Measurements from ENCODE around the gene COL11A2.

Gene COL11A2

DNA sequence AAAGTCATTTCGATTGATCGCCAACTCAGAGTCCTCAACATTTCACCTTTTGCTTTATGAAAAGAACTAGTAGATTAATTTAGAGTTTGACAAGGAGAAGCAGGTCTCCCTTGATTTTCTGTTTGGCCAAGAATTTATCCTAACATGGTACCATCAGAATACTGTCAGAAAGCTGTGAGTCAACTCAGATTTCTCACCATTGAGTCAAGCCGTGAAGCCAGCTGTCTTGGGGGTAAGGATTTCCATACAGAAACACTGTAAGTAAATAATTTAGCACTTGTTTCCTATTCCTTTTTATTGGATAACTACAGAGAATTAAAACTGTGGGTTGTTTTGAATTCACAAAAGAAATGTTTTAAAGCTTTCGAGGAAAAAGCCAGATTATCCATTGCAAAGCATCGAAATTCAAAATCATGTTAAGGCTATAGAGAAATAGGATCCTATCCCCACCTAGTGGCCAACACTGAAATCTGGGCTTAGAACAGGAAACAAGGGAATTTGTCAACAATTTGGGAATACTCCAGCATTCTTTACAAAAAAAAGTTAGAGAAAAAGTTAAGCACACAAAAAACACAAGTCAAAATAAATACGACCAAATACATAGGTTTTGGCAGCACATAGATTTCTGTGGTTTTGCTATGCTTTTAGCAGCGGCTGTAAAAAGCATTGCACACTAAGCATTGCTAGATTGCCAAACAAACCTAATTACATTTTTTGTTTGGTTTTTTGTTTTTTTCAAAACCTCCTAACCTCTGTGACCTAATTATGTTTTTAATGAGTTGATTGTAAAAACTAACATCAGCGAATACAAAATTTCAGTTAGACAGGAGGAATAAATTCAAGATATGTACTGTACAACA, 44.2 kb downstream of the COL11A2 start (continued):
- no peak for TF ChIP-seq TOX (CRISPR knock-in tag; IDR thresholded peaks at IDR 0.05; ENCODE audit: borderline replicate concordance)
- TF ChIP-seq, protein P1, sequence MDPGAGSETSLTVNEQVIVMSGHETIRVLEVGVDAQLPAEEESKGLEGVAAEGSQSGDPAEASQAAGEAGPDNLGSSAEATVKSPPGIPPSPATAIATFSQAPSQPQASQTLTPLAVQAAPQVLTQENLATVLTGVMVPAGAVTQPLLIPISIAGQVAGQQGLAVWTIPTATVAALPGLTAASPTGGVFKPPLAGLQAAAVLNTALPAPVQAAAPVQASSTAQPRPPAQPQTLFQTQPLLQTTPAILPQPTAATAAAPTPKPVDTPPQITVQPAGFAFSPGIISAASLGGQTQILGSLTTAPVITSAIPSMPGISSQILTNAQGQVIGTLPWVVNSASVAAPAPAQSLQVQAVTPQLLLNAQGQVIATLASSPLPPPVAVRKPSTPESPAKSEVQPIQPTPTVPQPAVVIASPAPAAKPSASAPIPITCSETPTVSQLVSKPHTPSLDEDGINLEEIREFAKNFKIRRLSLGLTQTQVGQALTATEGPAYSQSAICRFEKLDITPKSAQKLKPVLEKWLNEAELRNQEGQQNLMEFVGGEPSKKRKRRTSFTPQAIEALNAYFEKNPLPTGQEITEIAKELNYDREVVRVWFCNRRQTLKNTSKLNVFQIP (CRISPR knock-in tag; IDR thresholded peaks at IDR 0.05; ENCODE audit: borderline replicate concordance, low read depth): no peak

DNA sequence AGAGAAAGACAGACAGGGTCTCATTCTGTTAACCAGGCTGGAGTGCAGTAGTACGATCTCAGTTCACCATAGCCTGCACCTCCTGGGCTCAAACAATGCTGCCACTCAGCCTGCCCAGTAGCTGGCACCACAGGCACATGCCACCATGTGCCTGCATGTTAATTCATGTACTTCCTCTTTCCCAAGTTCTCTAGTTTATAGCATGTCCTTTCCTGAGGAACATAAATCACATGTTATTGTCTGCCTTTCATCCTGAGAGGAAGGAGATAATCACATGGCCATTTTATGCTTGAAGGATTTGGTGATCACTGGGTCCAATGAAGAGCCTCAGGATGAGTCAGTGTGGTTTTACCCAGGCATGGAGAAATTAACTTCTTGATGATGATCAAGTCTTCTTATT, 47.9 kb downstream of the COL11A2 start:
- ATAC-seq: no peak
- TF ChIP-seq ZNF70 (CRISPR knock-in tag; IDR thresholded peaks at IDR 0.05) (no peak), ZNF565 (CRISPR knock-in tag; conservative IDR thresholded peaks at IDR 0.05; ENCODE audit: low read depth) (no peak), ISL1 (CRISPR knock-in tag; IDR thresholded peaks at IDR 0.05) (no peak)
- TF ChIP-seq, protein P2, sequence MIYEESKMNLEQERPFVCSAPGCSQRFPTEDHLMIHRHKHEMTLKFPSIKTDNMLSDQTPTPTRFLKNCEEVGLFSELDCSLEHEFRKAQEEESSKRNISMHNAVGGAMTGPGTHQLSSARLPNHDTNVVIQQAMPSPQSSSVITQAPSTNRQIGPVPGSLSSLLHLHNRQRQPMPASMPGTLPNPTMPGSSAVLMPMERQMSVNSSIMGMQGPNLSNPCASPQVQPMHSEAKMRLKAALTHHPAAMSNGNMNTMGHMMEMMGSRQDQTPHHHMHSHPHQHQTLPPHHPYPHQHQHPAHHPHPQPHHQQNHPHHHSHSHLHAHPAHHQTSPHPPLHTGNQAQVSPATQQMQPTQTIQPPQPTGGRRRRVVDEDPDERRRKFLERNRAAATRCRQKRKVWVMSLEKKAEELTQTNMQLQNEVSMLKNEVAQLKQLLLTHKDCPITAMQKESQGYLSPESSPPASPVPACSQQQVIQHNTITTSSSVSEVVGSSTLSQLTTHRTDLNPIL (CRISPR knock-in tag; IDR thresholded peaks at IDR 0.05; ENCODE audit: low read depth): no peak
- TF ChIP-seq, protein P1 (CRISPR knock-in tag; IDR thresholded peaks at IDR 0.05; ENCODE audit: borderline replicate concordance, low read depth): no peak
- TF ChIP-seq, protein P3, sequence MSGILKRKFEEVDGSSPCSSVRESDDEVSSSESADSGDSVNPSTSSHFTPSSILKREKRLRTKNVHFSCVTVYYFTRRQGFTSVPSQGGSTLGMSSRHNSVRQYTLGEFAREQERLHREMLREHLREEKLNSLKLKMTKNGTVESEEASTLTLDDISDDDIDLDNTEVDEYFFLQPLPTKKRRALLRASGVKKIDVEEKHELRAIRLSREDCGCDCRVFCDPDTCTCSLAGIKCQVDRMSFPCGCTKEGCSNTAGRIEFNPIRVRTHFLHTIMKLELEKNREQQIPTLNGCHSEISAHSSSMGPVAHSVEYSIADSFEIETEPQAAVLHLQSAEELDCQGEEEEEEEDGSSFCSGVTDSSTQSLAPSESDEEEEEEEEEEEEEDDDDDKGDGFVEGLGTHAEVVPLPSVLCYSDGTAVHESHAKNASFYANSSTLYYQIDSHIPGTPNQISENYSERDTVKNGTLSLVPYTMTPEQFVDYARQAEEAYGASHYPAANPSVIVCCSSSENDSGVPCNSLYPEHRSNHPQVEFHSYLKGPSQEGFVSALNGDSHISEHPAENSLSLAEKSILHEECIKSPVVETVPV (CRISPR knock-in tag; IDR thresholded peaks at IDR 0.05): no peak

DNA sequence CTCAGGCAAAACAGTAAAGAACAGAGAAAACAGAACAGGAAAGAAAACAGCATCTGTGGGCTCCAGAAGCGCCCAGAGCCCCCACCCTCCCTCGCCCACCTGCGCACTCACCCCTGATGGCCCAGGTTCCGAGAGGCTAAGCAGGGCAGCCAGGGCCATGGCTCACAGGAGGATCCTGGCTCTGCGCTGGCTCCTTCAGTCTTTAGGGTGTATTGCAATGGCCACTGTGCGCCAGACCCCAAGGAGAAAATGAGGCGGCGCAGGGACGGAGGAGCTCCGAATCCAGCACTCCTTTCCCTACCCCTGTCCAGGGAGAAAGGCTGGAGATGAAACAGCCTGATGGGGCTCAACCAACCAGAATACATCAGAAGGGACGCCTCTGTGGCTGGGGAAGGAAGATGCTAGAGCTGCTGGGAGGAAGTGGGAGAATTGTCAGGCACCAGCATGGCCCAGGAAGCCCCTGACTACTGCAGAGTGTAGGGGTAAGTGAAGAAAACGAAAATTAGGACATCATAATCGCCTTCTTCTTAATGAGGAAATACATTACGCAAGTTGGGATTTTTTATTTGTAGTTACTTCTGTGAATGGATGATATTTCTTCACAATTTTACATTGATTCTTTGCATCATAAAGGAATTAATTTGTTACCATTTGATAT, 49.0 kb downstream of the COL11A2 start:
- TF ChIP-seq, protein P3 (CRISPR knock-in tag; IDR thresholded peaks at IDR 0.05): no peak
- no peak for TF ChIP-seq PPARA (CRISPR knock-in tag; IDR thresholded peaks at IDR 0.05; ENCODE audit: borderline replicate concordance)
- no peak for TF ChIP-seq RARB (CRISPR knock-in tag; IDR thresholded peaks at IDR 0.05)
- TF ChIP-seq ZFP30 (CRISPR knock-in tag; IDR thresholded peaks at IDR 0.05): no peak
- no peak for TF ChIP-seq OSR1 (CRISPR knock-in tag; IDR thresholded peaks at IDR 0.05)
- no peak for TF ChIP-seq ZNF70 (CRISPR knock-in tag; IDR thresholded peaks at IDR 0.05)
- no peak for TF ChIP-seq ARNTL (CRISPR knock-in tag; IDR thresholded peaks at IDR 0.05; ENCODE audit: borderline replicate concordance, low read depth)
- no peak for TF ChIP-seq ISL1 (CRISPR knock-in tag; IDR thresholded peaks at IDR 0.05)
- no peak for TF ChIP-seq GLIS3 (CRISPR knock-in tag; IDR thresholded peaks at IDR 0.05)
- no peak for TF ChIP-seq ZNF8 (CRISPR knock-in tag; IDR thresholded peaks at IDR 0.05)
- TF ChIP-seq, protein P4, sequence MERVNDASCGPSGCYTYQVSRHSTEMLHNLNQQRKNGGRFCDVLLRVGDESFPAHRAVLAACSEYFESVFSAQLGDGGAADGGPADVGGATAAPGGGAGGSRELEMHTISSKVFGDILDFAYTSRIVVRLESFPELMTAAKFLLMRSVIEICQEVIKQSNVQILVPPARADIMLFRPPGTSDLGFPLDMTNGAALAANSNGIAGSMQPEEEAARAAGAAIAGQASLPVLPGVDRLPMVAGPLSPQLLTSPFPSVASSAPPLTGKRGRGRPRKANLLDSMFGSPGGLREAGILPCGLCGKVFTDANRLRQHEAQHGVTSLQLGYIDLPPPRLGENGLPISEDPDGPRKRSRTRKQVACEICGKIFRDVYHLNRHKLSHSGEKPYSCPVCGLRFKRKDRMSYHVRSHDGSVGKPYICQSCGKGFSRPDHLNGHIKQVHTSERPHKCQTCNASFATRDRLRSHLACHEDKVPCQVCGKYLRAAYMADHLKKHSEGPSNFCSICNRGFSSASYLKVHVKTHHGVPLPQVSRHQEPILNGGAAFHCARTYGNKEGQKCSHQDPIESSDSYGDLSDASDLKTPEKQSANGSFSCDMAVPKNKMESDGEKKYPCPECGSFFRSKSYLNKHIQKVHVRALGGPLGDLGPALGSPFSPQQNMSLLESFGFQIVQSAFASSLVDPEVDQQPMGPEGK (CRISPR knock-in tag; IDR thresholded peaks at IDR 0.05; ENCODE audit: borderline replicate concordance): no peak
- TF ChIP-seq, protein P2 (CRISPR knock-in tag; IDR thresholded peaks at IDR 0.05; ENCODE audit: low read depth): no peak
- no peak for TF ChIP-seq ZC3H10 (CRISPR knock-in tag; IDR thresholded peaks at IDR 0.05)
- TF ChIP-seq ZFP3 (CRISPR knock-in tag; IDR thresholded peaks at IDR 0.05): no peak
- no peak for TF ChIP-seq TCF4 (CRISPR knock-in tag; IDR thresholded peaks at IDR 0.05; ENCODE audit: borderline replicate concordance)
- TF ChIP-seq, protein P1 (CRISPR knock-in tag; IDR thresholded peaks at IDR 0.05; ENCODE audit: borderline replicate concordance, low read depth): no peak
- no peak for ATAC-seq

Data from SK-N-SH treated with all-trans-retinoic acid at 6 μM for 48 hours (cell line).